Measurements from ENCODE around the gene PKN1.

Gene PKN1

DNA sequence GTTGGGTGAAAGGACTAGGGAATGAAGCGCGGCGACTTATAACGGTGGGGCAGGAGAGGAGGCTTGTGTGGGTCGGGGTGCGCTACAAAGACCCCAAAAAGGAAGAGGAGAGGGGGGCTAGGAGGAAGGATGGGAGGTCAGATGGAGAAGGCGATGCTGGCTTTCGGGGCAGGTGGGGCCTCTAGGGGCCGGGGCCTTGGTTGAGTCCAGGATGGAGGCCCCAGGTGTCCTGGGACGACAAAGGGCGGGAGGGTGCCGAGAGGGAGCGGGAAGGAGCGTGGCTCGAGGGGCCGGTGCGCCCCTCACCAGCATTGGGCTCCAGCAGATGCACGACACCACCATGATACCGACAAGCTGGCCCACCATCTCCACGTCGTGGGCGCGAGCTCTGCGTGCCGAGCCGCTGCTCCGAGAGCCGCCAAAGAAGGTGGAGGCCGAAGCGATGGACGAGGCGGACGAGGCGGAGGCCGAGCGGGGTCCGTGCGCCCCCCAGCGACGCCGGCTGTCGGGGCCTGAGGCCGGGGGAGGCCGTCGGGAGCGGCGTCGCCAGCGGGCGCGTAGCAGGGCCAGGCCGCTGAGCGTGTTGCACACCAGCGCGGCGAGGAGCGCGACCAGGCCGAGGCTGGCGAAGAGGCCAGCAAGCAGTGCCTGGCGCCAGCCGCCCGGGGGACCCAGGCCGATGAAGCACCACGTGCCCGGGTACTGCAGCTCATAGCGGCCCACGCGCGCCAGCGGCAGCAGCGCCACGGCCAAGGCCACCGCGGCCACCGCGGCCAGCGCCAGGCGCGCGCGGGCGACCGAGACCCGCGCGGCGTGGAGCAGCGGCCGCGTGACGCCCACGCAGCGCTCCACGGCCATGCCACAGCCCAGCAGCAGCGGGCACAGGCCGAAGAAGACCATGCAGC is 40.2 kb downstream of the PKN1 start:
- Mint-ChIP-seq H3K27me3 (peaks cover 49% of the 10 kb centered on the region), H3K9me3 (no peaks in the 10 kb centered on the region), H3K27ac (no peak overlapping the region), H3K36me3 (peaks cover 14% of the 10 kb centered on the region), H3K4me1 (peaks cover 39% of the 10 kb centered on the region), H3K4me3 (no peak overlapping the region)
- CTCF ChIA-PET, result interaction anchor here (0.5 to 1.9 kb wide), 16 partner anchors 8 to 337 kb away, joined by 3 to 11 read pairs (median 4); partner anchors contain the start of genes ASF1B and PKN1
- no peak for DNase-seq

DNA sequence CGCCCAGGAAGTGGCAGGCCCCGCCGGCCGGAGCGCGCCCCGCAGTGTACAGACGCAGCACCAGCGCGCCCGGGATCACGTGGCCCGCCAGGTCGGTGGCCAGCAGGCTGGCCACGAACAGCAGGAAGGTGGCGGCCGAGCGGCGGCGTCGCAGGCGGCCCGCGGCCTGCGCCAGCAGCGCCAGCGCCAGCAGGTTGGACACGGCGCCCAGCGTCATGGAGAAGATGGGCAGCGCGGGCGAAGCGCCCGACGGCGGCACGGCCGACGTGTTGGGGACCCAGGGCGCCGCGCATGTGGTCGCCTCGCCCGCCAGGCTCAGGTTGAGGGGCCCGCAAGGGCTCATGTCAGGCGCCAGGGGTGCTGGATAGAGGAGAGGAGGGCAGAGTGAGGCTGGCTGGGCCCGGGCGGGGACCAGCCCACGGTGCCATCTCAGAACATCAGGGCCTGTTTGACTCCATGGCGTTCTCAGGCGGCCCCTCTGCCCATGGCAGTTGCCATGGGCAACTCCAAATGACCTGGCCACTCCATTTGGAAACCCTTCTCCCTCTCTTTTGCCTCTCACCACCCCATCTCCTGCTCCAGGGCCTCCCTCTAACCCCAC is 41.0 kb downstream of the PKN1 start:
- peaks cover 13% of the 10 kb centered on the region for H3K36me3 Mint-ChIP-seq
- CTCF ChIA-PET, result interaction anchor here (1.9 kb wide), 1 partner anchor 33 kb away, joined by 6 read pairs; no protein-coding TSS in a partner anchor
- no peak overlapping the region for H3K4me3 Mint-ChIP-seq
- H3K9me3 Mint-ChIP-seq, result no peaks in the 10 kb centered on the region
- peaks cover 49% of the 10 kb centered on the region for H3K27me3 Mint-ChIP-seq
- H3K27ac Mint-ChIP-seq, result no peak overlapping the region
- DNase-seq, result no peak
- peaks cover 39% of the 10 kb centered on the region for H3K4me1 Mint-ChIP-seq

DNA sequence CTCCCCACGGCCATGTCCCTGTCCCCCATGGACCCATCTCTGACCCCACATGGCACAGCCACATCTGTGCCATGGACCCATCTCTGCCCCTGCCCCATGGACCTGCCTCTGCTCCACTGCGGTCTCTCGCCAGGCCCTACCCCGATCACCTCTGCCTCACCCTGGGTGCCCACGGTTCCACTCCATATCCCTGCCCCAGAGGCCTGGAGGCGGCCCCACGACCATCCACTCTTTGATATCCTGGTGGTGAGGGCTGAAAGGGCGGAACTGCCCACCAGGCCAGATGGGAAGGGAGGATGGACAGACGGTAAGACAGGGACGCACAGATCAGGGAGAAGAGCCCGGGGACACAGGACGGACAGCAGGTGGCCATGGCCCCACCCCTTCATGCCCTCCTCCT is 41.7 kb downstream of the PKN1 start:
- peaks cover 13% of the 10 kb centered on the region for H3K36me3 Mint-ChIP-seq
- no peaks in the 10 kb centered on the region for H3K9me3 Mint-ChIP-seq
- DNase-seq, result no peak
- CTCF ChIA-PET, result interaction anchor here (0.7 to 1.9 kb wide), 6 partner anchors 10 to 41 kb away, joined by 3 to 9 read pairs (median 4); no protein-coding TSS in a partner anchor
- no peak overlapping the region for H3K4me3 Mint-ChIP-seq
- H3K4me1 Mint-ChIP-seq, result peaks cover 39% of the 10 kb centered on the region
- peaks cover 49% of the 10 kb centered on the region for H3K27me3 Mint-ChIP-seq
- H3K27ac Mint-ChIP-seq, result peak overlapping the region; percentile 29

DNA sequence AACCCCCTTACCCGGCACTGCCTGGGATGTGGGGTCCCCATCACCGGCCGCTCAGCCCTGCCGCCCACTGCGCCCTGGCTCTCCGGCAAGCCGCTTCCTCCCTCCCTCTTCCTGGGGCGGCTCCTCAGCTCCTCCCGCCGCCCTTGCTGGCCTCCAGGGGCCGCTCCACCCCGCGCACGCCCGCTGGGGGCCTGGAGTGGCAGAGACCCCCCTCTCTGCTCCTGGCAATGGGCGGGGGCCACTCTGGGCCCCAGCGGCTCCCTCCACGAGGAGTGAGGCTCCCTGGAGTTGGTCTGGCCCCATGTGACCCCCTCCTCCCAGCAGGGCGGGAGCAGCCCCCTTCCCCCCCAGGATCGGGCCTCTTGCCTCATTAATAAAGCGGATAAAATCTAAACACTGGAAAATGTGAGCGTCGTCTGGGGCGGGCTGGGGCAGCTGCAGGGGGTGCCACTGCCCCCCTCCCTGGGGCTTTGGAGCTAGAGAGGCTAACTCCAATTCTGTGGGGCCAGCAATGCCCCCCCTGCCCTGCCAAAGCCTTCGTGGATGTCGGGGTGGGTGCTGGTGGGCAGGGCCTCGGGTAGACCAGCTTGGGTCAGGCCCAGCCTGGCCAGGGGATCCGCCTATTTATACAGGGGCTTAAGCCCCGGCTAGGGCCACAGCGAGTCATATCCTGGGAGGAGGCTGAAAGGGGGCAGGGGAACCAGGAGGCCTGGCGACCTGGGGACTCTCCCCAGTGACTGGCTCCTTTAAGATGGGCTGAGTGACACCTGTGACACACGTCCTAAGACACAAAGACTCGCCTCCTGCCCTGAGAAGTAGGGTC is 42.4 kb downstream of the PKN1 start, which contains the start of gene PTGER1:
Gene PTGER1, minus strand, starts transcription at position 104 of the 823 bp plus-strand sequence. CDS start 1,034 bp downstream, outside the sequence.
- peak; percentile 58 for DNase-seq
- Mint-ChIP-seq H3K4me3 (no peak within 1 kb of the TSS), H3K27me3 (peaks cover 49% of the 10 kb centered on the region), H3K36me3 (peaks cover 13% of the 10 kb centered on the region), H3K9me3 (no peaks in the 10 kb centered on the region), H3K4me1 (peaks cover 39% of the 10 kb centered on the region), H3K27ac (peak within 1 kb of the TSS; percentile 29)
- CTCF ChIA-PET, result interaction anchor here (0.7 to 1.9 kb wide), 6 partner anchors 9 to 42 kb away, joined by 3 to 9 read pairs (median 4); no protein-coding TSS in a partner anchor

DNA sequence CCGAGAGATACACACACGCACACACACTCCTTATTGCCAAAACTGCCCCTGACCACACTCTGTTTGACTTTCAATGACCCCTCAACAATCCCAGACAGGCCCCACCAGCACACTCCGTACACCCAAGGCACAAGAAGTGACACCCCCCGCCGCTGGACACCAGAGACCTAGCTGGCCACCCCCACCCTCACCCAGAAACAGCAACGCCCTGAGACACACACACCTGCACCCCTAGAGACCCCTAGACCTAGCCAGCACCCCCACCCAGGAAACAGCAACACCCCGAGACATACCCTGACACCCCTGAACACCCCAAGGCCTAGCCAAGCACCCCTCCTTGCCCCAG is 43.2 kb downstream of the PKN1 start:
- no peaks in the 10 kb centered on the region for H3K9me3 Mint-ChIP-seq
- H3K27me3 Mint-ChIP-seq, result peaks cover 49% of the 10 kb centered on the region
- CTCF ChIA-PET, result interaction anchor here (1.7 kb wide), 1 partner anchor 8 kb away, joined by 9 read pairs; no protein-coding TSS in a partner anchor
- DNase-seq, result no peak
- H3K4me1 Mint-ChIP-seq, result peaks cover 42% of the 10 kb centered on the region
- no peak overlapping the region for H3K4me3 Mint-ChIP-seq
- no peak overlapping the region for H3K27ac Mint-ChIP-seq
- H3K36me3 Mint-ChIP-seq, result peaks cover 13% of the 10 kb centered on the region

DNA sequence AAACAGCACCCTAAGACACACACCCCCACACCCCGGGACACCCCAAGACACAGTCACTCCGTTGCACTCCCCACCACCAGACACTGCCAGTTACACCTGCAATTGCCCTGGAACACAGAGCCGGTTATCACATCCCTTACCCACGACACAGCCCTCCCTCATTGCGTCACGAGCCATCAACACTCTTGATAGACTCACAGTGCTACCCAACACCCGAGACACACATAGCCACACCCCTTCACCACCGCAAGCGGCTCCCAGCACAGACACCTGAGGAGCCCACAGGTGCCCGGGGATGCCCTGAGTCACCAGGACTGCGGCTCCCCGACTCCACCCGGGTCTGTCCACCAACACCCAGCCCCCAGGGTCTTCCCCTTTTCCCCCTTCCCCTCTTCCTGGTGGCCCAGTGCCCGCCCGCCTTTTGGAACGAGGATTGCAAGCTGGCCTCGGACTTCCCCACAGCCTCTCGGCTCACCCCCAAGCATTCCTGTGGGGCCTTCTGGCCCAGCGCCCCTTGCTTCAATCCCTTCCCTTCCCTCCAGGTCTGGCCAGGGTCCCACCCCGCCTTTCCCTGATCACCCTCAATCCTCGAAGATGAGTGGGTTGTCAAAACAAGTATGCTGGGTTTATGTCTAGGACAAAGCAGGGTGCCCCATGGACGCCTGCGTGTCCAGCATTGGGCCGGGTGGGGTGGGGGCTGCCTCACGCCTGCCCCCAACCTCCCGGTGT is 43.7 kb downstream of the PKN1 start:
- DNase-seq, result no peak
- CTCF ChIA-PET, result interaction anchor here (1.3 to 4.4 kb wide), 2 partner anchors 45 to 340 kb away, joined by 7 to 31 read pairs; partner anchors contain the start of genes ASF1B and PKN1
- peaks cover 13% of the 10 kb centered on the region for H3K36me3 Mint-ChIP-seq
- peaks cover 46% of the 10 kb centered on the region for H3K27me3 Mint-ChIP-seq
- H3K4me1 Mint-ChIP-seq, result peaks cover 42% of the 10 kb centered on the region
- H3K27ac Mint-ChIP-seq, result no peak overlapping the region
- no peak overlapping the region for H3K4me3 Mint-ChIP-seq
- no peaks in the 10 kb centered on the region for H3K9me3 Mint-ChIP-seq

DNA sequence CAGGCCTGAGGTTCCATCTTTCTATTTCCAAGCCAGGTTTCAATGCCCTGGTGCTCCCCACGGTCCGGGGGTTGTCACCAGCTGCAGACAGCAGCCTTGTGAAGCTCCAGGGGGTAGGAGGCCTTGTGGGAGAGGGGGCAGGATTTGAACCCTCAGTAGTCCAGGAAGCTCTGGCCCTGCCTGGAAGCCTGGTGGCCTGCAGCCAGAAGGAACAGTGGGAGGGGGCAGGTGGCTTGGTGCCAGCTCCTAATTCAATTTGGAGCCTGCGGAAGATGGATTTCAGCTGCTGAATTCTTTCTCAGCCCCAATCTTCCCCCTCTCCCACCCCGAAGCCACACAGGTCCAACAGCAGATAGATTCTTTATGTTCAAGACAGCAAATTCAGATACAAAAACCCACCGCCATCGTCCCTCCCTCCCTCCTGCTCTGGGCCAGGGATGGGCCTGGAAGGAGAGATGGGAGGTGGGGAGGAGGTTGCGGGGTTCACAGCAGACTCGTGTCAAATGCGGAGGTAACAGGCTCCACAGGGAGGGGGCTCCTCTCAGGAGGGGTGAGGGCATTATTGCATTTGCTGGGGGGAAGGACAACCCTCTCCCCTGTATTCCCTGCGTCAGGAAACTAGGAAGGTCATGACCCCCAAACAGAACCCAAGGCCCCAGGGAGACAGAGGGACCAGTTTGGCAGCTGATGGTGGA is 44.5 kb downstream of the PKN1 start:
- Mint-ChIP-seq H3K27ac (no peak overlapping the region), H3K36me3 (peaks cover 13% of the 10 kb centered on the region), H3K9me3 (no peaks in the 10 kb centered on the region), H3K4me3 (no peak overlapping the region), H3K27me3 (peaks cover 39% of the 10 kb centered on the region), H3K4me1 (peaks cover 39% of the 10 kb centered on the region)
- no peak for DNase-seq
- CTCF ChIA-PET, result interaction anchor here (0.8 to 4.4 kb wide), 4 partner anchors 44 to 341 kb away, joined by 3 to 31 read pairs (median 6); partner anchors contain the start of genes ASF1B and PKN1

DNA sequence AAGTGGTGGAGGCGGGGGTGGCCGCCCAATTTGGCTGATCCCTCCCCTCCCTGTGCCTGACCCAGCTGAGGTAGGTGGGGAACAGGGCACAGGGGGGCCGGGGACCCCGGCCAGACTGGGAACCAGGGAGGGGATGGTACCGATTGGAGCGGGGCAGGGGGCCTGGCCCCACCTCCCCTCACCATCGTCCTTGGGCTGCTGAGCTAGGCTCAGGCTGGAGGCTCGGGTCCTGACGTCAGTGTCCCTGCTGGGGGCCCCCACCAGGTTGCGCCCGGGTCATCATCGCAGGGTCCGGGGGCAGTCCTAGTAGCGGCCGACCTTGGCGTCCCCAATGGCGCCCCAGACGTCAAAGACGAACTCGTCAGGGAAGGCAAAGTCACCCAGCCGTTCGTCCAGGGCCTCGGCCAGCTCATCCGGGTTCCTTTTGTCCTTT is 45.0 kb downstream of the PKN1 start:
- Mint-ChIP-seq H3K36me3 (peaks cover 14% of the 10 kb centered on the region), H3K27me3 (peaks cover 33% of the 10 kb centered on the region), H3K4me1 (peaks cover 33% of the 10 kb centered on the region), H3K9me3 (no peaks in the 10 kb centered on the region), H3K27ac (no peak overlapping the region), H3K4me3 (no peak overlapping the region)
- no peak for DNase-seq
- CTCF ChIA-PET, result interaction anchor here (0.8 to 4.4 kb wide), 7 partner anchors 11 to 342 kb away, joined by 3 to 31 read pairs (median 7); partner anchors contain the start of genes ASF1B, GIPC1 and PKN1

DNA sequence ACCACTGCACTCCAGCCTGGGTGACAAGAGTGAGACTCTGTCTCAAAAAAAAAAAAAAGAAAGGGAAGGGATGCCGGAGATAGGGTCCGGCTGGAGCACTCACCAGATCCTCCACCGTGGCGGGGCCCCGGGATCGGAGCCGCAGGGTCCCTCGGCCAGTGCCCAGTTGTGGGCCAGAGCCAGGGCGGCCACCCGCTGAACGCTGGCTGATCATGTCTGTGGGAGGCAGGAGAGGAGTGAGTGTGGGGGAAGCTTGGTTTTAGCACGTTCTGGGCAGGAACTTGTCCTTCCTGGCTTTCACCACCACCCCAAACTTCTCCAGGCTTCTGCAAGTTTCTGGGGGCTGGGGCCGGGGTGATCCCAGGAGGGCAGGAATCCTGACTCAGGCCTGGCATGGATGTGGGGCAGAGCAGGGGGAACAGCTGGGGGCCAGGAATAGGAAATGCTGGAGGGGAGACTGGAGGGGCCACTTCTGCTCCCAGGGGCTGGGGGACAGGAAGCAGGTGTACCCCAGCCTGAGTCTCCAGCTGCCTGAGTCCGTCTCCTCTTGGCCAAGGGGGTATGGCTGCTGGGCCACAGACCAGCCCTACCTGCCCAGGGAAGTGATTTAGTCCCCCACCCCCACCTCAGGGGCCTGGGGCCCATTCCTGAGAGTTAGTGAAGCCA is 46.3 kb downstream of the PKN1 start:
- no peak for DNase-seq
- peaks cover 28% of the 10 kb centered on the region for H3K4me1 Mint-ChIP-seq

DNA sequence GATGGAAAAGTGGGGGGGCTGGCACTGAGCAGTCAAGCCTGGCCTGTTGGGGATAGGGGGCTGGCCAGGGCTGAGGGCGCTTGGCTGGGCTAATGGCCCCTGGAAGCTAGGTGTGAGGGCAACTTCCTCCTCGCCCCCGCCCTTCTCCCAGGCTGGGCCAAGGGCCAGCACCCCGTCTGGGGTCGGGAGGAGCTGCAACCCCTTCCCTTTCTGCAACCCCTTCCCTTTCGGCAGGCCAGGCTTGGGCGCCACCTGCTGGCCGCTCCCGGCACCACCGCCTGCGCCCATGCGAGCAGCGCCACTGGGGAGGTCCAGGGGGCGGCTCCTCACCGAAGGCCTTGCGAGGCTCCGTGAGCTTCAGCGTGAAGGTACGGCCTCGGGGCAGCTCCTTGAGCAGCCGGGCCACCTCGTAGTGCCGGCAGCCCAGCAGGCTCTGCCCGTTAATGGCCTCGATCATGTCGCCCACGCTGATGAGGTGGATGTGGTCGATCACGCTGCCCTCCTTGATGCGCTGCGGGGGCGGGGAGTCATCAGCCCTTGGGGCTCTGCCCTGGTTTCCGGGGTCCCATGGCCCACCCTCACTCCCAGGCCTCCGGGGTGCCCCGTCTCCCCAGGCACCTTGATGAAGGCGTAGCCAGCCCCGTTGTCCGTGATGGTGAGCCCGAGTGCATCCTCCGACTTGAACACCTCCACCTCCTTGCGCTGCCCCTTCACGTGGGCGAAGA is 47.0 kb downstream of the PKN1 start:
- Mint-ChIP-seq H3K36me3 (peaks cover 16% of the 10 kb centered on the region), H3K27me3 (peaks cover 17% of the 10 kb centered on the region), H3K9me3 (no peaks in the 10 kb centered on the region), H3K27ac (no peak overlapping the region), H3K4me1 (peaks cover 21% of the 10 kb centered on the region), H3K4me3 (no peak overlapping the region)
- DNase-seq, result peak; percentile 82
- CTCF ChIA-PET, result interaction anchor here (0.6 to 4.4 kb wide), 17 partner anchors 8 to 344 kb away, joined by 3 to 31 read pairs (median 4); partner anchors contain the start of genes ASF1B, GIPC1 and PKN1

More for the DNA sequence above, 46.3 kb downstream of the PKN1 start:
- Mint-ChIP-seq H3K4me3 (no peak overlapping the region), H3K27me3 (peaks cover 24% of the 10 kb centered on the region), H3K36me3 (peaks cover 16% of the 10 kb centered on the region), H3K9me3 (no peaks in the 10 kb centered on the region), H3K27ac (no peak overlapping the region)
- CTCF ChIA-PET, result interaction anchor here (1.0 to 4.4 kb wide), 11 partner anchors 10 to 343 kb away, joined by 3 to 31 read pairs (median 10); partner anchors contain the start of genes ASF1B, GIPC1 and PKN1

DNA sequence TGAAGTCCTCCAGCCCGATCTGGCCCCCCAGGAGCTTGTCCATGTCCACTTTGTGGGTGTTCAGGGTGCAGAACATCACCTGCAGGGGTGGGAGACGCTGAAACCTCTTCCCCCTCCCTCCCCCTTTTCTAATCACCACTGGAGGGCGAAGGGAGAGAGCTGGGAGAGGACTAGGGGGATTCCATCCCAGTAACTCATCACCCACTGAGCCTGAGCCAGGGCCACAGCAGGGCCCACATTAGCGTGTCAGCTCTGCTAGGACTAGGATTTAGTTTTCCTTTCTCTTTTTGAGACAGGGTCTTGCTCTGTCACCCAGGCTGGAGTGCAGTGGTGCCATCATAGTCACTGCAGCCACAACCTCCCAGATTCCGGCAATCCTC is 47.6 kb downstream of the PKN1 start:
- Mint-ChIP-seq H3K4me3 (no peak overlapping the region), H3K36me3 (peaks cover 16% of the 10 kb centered on the region), H3K4me1 (peaks cover 17% of the 10 kb centered on the region), H3K9me3 (no peaks in the 10 kb centered on the region), H3K27ac (no peak overlapping the region), H3K27me3 (peaks cover 12% of the 10 kb centered on the region)
- no peak for DNase-seq
- CTCF ChIA-PET, result interaction anchor here (0.6 to 4.4 kb wide), 17 partner anchors 9 to 344 kb away, joined by 3 to 31 read pairs (median 4); partner anchors contain the start of genes ASF1B, DNAJB1, GIPC1 and PKN1
